Measurements from ENCODE around the gene LHX1.
A peak's percentile ranks its signal among the peaks of the same experiment; 100 is the strongest.

Gene LHX1

GRCh38 chr17:36983618-36984017 lies 46.3 kb downstream of the LHX1 start:
- H3K4me3 ChIP-seq (ENCODE audit: low read depth, low read length), result no peak overlapping the region
- H3K9me3 ChIP-seq (ENCODE audit: control insufficient read depth, insufficient read depth, low read depth, low read length), result no peaks in the 10 kb centered on the region
- peaks cover 25% of the 10 kb centered on the region for H3K4me1 ChIP-seq (ENCODE audit: control insufficient read depth, insufficient read depth, low read length)
- no peak overlapping the region for H3K27ac ChIP-seq (ENCODE audit: extremely low read depth, low read depth, low read length)
- POLR2A ChIA-PET, result no interaction called here
- CTCF ChIA-PET, result no interaction called here
- peaks cover 24 to 27% of the 10 kb centered on the region in 2 experiments for H3K36me3 ChIP-seq (ENCODE audit: control insufficient read depth in 2 of 2, insufficient read depth in 1 of 2, low read length in 2 of 2)
- TF ChIP-seq MZF1 (tag by site-specific recombination; IDR thresholded peaks at IDR 0.05; ENCODE audit: borderline replicate concordance) (no peak), ATF2 (tag by site-specific recombination; IDR thresholded peaks at IDR 0.05; ENCODE audit: low read depth) (peak; percentile 63)

- POLR2A ChIA-PET, result no interaction called here
- Histone ChIP-seq H3K9me3 (ENCODE audit: control insufficient read depth, insufficient read depth, low read depth, low read length) (no peaks in the 10 kb centered on the region), H3K4me3 (ENCODE audit: low read depth, low read length) (no peak overlapping the region), H3K4me1 (ENCODE audit: control insufficient read depth, insufficient read depth, low read length) (no peaks in the 10 kb centered on the region), H3K36me3 (ENCODE audit: control insufficient read depth in 2 of 2, insufficient read depth in 1 of 2, low read length in 2 of 2) (peaks cover 49 to 65% of the 10 kb centered on the region in 2 experiments), H3K27ac (ENCODE audit: extremely low read depth, low read depth, low read length) (no peak overlapping the region)
- TF ChIP-seq ZNF768 (tag by site-specific recombination; IDR thresholded peaks at IDR 0.05) (no peak), GLI4 (tag by site-specific recombination; IDR thresholded peaks at IDR 0.05) (no peak), ZNF423 (tag by site-specific recombination; IDR thresholded peaks at IDR 0.05) (no peak), ZNF248 (tag by site-specific recombination; IDR thresholded peaks at IDR 0.05) (no peak), ZNF473 (tag by site-specific recombination; IDR thresholded peaks at IDR 0.05) (no peak), ZNF223 (tag by site-specific recombination; IDR thresholded peaks at IDR 0.05) (no peak)
- CTCF ChIA-PET, result interaction anchor here (0.8 to 1.9 kb wide), 2 partner anchors 27 to 58 kb away, joined by 3 to 5 read pairs; no protein-coding TSS in a partner anchor
These were observed 51.9 kb downstream of the LHX1 start for GRCh38 chr17:36989173-36989572.

GRCh38 chr17:36992701-36993100 lies 55.4 kb downstream of the LHX1 start:
- peaks cover 60 to 84% of the 10 kb centered on the region in 2 experiments for H3K36me3 ChIP-seq (ENCODE audit: control insufficient read depth in 2 of 2, insufficient read depth in 1 of 2, low read length in 2 of 2)
- CTCF ChIA-PET, result interaction anchor here (0.5 to 1.5 kb wide), 3 partner anchors 10 to 55 kb away, joined by 3 to 5 read pairs (median 3); no protein-coding TSS in a partner anchor

GRCh38 chr17:36993227-36993626 lies 56.0 kb downstream of the LHX1 start:
- Histone ChIP-seq H3K27ac (ENCODE audit: extremely low read depth, low read depth, low read length) (no peak overlapping the region), H3K4me3 (ENCODE audit: low read depth, low read length) (no peak overlapping the region), H3K9me3 (ENCODE audit: control insufficient read depth, insufficient read depth, low read depth, low read length) (no peaks in the 10 kb centered on the region), H3K36me3 (ENCODE audit: control insufficient read depth in 2 of 2, insufficient read depth in 1 of 2, low read length in 2 of 2) (peaks cover 59 to 85% of the 10 kb centered on the region in 2 experiments), H3K4me1 (ENCODE audit: control insufficient read depth, insufficient read depth, low read length) (no peaks in the 10 kb centered on the region)
- POLR2A ChIA-PET, result no interaction called here
- CTCF ChIA-PET, result interaction anchor here (0.5 to 1.5 kb wide), 3 partner anchors 10 to 55 kb away, joined by 3 to 5 read pairs (median 3); no protein-coding TSS in a partner anchor
- TF ChIP-seq ZNF121 (tag by site-specific recombination; IDR thresholded peaks at IDR 0.05) (no peak), ZNF184 (tag by site-specific recombination; IDR thresholded peaks at IDR 0.05) (no peak), PRDM6 (tag by site-specific recombination; IDR thresholded peaks at IDR 0.05) (no peak), ZBTB20 (tag by site-specific recombination; IDR thresholded peaks at IDR 0.05) (no peak), ZNF350 (tag by site-specific recombination; IDR thresholded peaks at IDR 0.05) (no peak), KLF8 (tag by site-specific recombination; IDR thresholded peaks at IDR 0.05) (no peak), WT1 (tag by site-specific recombination; IDR thresholded peaks at IDR 0.05) (no peak), ZBTB1 (tag by site-specific recombination; IDR thresholded peaks at IDR 0.05) (no peak), GFI1B (tag by site-specific recombination; IDR thresholded peaks at IDR 0.05) (no peak), KLF9 (tag by site-specific recombination; IDR thresholded peaks at IDR 0.05; ENCODE audit: low read depth) (no peak), ZNF488 (tag by site-specific recombination; IDR thresholded peaks at IDR 0.05) (no peak), ZNF768 (tag by site-specific recombination; IDR thresholded peaks at IDR 0.05) (no peak), ZNF623 (tag by site-specific recombination; IDR thresholded peaks at IDR 0.05) (no peak), ZNF76 (tag by site-specific recombination; IDR thresholded peaks at IDR 0.05; ENCODE audit: borderline replicate concordance, low read depth) (no peak), ZNF112 (tag by site-specific recombination; IDR thresholded peaks at IDR 0.05) (no peak), ZNF692 (tag by site-specific recombination; IDR thresholded peaks at IDR 0.05) (no peak)

More at GRCh38 chr17:36992701-36993100, 55.4 kb downstream of the LHX1 start:
- Histone ChIP-seq H3K9me3 (ENCODE audit: control insufficient read depth, insufficient read depth, low read depth, low read length) (no peaks in the 10 kb centered on the region), H3K27ac (ENCODE audit: extremely low read depth, low read depth, low read length) (no peak overlapping the region), H3K4me3 (ENCODE audit: low read depth, low read length) (no peak overlapping the region), H3K4me1 (ENCODE audit: control insufficient read depth, insufficient read depth, low read length) (no peaks in the 10 kb centered on the region)
- POLR2A ChIA-PET, result interaction anchor here (0.7 kb wide), 1 partner anchor 15 kb away, joined by 4 read pairs; no protein-coding TSS in a partner anchor
- TF ChIP-seq ZNF654 (tag by site-specific recombination; IDR thresholded peaks at IDR 0.05; ENCODE audit: low read depth) (no peak), OSR2 (tag by site-specific recombination; IDR thresholded peaks at IDR 0.05) (peak; percentile 79)

Data from HEK293 (cell line).